Cerebellar nuclear complex (tissue), 1 donor: ENCODE measurements around the gene CALCR.
A peak's percentile ranks its signal among the peaks of the same experiment; 100 is the strongest.
"Not testable (repeated sequence)": the region's sequence is repeated elsewhere in the genome, so short reads cannot be mapped to it uniquely, and the experiment has no call there.

Experiments used
- DNase-seq, 2 experiments: peaks; one replicate each; lab custom pipeline; 2025; lab: John Stamatoyannopoulos, UW

Gene CALCR

GRCh38 chr7:93562106-93562505 is 12.4 kb downstream of the CALCR start:
- no peak for DNase-seq

GRCh38 chr7:93559639-93560491 is 14.7 kb downstream of the CALCR start:
- no peak for DNase-seq

DNA sequence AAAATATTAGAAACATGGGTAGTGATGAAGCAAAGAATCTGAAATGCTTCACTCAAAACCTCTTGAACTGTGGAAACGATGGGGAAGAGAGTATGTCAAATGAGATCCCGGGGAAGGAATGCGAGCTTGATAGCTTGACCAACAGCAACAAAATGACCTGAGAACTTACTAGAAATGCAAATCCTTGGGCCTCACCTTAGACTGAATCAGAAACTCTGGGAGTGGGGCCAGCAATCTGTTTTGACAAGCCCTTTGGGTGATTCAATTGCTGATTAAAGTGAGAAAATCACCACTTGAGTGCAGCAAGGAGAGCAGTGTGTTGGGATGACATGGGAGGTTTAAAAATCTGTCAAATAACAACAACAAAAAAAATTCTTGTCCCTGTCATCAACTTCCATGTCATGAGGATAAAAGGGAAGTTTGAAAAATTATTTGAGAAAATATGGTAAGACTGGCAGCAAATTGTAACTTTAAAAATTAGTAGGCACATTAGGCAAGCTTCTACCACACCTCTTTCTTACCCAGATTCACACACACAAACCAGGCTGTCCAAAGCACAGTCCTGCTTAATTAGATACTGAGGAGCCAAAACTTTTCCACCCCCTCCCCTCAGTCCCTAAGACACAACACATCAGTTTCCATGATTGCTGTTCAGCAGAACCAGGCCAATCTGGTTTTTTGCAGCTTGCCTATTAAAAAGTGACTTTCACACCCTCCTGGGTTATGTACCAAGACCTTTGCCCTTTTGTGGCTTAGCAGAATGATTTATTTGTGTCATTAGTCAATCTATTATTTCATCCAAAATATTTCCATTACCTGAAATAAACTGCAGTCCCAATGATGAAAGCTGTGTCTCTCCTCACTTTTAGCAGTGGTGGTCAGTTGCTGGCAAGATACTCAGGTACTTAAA is 15.6 kb downstream of the CALCR start:
- no peak for DNase-seq

GRCh38 chr7:93551931-93552330 is 22.6 kb downstream of the CALCR start:
- DNase-seq: no peak

GRCh38 chr7:93551063-93551895 is 23.2 kb downstream of the CALCR start:
- DNase-seq: no peak

- no peak for DNase-seq
These were observed 26.8 kb downstream of the CALCR start for GRCh38 chr7:93547716-93548115.

DNA sequence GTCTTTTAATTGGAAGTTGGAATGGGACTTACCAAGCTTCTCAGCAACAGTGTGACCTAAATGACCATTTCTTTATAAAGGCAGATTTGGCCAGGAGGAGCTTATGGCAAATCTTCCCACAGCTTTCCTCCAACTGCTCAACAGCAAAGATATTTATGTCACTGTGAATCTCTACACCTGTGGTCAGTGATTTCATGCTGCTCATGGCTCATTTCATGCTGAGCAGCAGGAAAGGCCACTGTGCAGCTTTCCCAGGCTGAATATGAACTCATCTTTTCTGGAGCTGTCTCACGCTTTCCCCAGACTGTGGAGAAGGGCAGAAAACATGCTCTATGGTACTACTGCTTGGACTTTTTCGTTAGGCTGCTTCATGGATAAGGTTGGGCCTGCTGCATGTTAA is 29.8 kb downstream of the CALCR start:
- peak; percentile 24 to 27 for DNase-seq

DNA sequence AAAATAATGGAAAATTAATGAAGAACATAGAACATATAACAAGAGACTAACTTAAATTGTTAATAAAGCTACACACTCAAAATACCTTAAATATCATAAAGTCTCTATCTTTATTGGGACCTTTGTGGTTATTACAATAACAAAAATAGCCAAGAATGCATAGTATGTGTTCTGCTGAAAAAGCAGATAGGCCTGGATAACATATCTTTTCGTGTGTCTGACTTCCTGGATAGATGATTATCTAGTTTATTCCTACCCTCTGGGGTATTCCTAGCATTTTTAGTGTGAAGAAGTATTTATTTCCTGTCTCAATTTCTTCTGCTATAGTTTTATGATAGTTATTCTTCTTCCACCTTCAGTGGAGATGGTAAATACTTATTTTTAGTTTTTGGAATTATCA is 36.5 kb downstream of the CALCR start:
- no peak for DNase-seq

DNA sequence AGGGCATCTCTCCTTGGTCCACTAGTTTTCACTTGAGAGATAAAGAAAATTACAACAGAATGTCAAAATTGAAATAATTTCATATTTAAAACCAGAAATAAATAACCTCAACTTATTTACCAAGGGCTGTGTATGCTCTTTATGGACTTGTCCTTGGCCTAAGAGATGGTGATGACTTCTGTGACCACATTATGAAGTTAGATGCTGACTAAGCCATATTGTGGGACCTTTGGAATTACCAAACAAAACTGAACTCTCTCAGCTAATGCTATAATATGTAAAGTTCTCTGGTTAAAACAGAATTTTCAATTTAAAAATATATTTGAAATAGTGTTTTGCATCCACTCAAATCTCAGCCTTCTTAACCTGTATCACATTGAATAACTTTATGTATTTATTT is 38.9 kb downstream of the CALCR start:
- no peak for DNase-seq

DNA sequence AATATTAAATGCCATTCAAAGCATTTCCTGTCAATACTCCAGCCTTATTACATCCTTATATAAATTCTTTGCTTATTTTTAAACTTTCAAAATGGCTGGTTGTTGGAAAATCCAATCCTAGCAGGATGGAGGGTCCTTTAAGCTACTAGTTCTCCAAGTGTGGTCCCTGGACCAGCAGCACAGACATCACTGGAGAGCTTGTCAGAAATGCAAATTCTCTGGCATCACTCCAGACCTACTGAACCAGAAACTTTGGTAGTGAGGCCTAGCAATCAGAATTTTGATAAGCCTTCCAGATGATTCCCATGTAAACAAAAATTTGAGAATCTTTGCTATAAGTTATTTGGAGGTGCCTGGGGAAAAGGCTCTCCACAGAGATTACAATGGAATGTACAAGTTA is 43.8 kb downstream of the CALCR start:
- no peak for DNase-seq

DNA sequence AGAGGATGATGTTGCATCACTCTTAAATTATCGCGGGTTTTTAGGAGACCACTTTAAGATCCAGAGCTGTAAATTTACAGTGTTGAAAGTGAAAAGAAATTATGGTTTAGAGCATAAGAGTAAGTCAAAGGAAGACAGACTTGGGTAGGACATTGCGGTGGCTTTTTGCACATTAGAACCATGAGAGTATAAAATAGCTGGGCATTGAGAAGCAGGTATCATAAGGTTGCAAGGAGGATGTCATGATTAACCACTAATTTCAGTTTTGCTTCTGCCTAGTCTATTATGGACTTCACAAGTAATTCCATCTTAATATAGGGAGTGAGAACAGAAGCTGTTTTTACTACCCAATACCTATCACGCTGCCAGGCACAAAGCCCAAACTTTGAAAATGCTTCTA is 57.7 kb downstream of the CALCR start:
- no peak for DNase-seq

- DNase-seq: no peak
These were observed 59.4 kb downstream of the CALCR start for GRCh38 chr7:93515144-93515543.

- no peak for DNase-seq
These were observed 65.2 kb downstream of the CALCR start for GRCh38 chr7:93509303-93509702.

GRCh38 chr7:93503088-93503487 is 71.4 kb downstream of the CALCR start:
- DNase-seq: no peak

GRCh38 chr7:93491860-93492259 is 82.7 kb downstream of the CALCR start:
- DNase-seq: not testable (repeated sequence)

GRCh38 chr7:93476491-93477344 is 97.8 kb downstream of the CALCR start:
- no peak for DNase-seq

GRCh38 chr7:93475811-93476210 is 98.7 kb downstream of the CALCR start:
- DNase-seq: no peak

GRCh38 chr7:93471456-93471855 is 103.1 kb downstream of the CALCR start:
- no peak for DNase-seq

DNA sequence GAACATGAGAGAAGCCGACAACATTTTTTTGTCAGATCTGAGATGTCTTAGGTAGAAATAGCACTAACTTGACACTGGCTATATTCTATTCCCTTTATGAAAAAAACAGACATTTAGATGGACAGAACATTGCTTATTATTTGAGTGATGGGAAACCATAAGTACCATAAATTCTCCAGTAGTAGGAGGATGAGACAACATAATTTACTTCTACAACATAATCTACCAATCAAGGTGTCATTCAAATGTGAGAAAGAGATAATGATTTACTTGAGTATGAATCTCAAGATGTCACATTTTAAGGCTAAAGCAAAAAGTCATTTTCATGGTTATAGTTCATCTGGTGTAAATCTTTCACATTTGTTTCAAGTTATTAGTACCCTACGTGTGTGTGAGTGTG is 110.8 kb downstream of the CALCR start:
- DNase-seq: no peak

- no peak for DNase-seq
These were observed 113.2 kb downstream of the CALCR start for GRCh38 chr7:93461350-93461749.

- DNase-seq: no peak
These were observed 121.3 kb downstream of the CALCR start for GRCh38 chr7:93453262-93453661.
